ENCODE results near the gene INPP5K. TPM values are rescaled to one million over a fixed set of nuclear protein-coding genes. Genes with fewer than 3 reads are reported as not detected.

Gene INPP5K
- total RNA-seq, 3 donors from 2014 or later: 43.7 to 49.9 (median 47.6) TPM

DNA sequence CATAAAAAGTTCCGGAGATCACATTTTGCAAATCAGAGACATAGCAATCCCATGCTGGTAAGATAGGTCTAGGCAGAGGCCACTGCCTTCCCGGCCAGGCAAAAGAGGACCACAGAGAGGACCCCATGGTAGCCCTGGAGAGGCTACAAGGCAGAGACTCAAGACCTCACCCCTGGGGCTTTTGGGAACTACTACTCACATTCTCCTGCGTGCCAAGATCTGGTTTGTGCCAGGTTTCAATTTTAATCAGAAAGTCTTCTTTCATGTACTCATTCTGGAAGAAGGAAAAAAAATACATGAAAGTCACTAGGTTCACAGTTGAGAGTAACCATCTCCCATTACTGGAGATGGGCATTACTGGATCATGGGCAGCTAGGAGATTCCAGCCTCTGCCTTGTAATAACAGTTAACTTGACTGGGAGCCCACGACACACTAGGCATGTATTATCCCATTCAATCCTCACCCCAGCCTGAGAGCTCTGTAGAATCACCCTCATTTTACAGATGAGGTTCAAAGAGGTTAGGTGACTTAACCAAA is 25.0 kb upstream of the INPP5K start:
- H3K4me1 ChIP-seq (ENCODE audit: low read depth): peaks cover 4% of the 10 kb centered on the region
- DNase-seq (no peak), ATAC-seq (no peak)
- intact Hi-C loops (cut with DNase I, micrococcal nuclease): no loop called here
- TF ChIP-seq, protein P1, sequence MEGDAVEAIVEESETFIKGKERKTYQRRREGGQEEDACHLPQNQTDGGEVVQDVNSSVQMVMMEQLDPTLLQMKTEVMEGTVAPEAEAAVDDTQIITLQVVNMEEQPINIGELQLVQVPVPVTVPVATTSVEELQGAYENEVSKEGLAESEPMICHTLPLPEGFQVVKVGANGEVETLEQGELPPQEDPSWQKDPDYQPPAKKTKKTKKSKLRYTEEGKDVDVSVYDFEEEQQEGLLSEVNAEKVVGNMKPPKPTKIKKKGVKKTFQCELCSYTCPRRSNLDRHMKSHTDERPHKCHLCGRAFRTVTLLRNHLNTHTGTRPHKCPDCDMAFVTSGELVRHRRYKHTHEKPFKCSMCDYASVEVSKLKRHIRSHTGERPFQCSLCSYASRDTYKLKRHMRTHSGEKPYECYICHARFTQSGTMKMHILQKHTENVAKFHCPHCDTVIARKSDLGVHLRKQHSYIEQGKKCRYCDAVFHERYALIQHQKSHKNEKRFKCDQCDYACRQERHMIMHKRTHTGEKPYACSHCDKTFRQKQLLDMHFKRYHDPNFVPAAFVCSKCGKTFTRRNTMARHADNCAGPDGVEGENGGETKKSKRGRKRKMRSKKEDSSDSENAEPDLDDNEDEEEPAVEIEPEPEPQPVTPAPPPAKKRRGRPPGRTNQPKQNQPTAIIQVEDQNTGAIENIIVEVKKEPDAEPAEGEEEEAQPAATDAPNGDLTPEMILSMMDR (IDR thresholded peaks at IDR 0.05): no peak
- H3K36me3 ChIP-seq (ENCODE audit: low read depth): peaks cover 4% of the 10 kb centered on the region
- no peaks in the 10 kb centered on the region for H3K9me3 ChIP-seq
- no peak overlapping the region for H3K4me3 ChIP-seq

DNA sequence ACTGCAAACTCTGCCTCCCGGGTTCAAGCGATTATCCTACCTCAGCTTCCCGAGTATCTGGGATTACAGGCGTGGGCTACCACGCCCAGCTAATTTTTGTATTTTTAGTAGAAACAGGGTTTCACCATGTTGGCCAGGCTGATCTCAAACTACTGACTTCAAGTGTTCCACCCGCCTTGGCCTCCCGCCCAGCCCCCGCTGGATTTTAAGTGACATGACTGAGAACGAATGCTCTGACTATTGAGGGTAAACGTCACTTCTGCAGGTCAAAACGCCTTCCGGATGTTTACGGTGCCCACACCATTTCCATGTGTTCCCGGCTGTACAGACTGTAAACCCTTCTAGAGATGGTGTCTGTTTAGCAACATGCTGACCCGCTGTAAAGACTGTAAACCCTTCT is 23.4 kb upstream of the INPP5K start:
- TF ChIP-seq, protein P1 (IDR thresholded peaks at IDR 0.05): no peak
- no peak overlapping the region for H3K4me3 ChIP-seq
- peaks cover 4% of the 10 kb centered on the region for H3K36me3 ChIP-seq (ENCODE audit: low read depth)
- DNase-seq (no peak), ATAC-seq (no peak)
- intact Hi-C loops (cut with DNase I, micrococcal nuclease): no loop called here
- no peaks in the 10 kb centered on the region for H3K4me1 ChIP-seq (ENCODE audit: low read depth)
- no peaks in the 10 kb centered on the region for H3K9me3 ChIP-seq

DNA sequence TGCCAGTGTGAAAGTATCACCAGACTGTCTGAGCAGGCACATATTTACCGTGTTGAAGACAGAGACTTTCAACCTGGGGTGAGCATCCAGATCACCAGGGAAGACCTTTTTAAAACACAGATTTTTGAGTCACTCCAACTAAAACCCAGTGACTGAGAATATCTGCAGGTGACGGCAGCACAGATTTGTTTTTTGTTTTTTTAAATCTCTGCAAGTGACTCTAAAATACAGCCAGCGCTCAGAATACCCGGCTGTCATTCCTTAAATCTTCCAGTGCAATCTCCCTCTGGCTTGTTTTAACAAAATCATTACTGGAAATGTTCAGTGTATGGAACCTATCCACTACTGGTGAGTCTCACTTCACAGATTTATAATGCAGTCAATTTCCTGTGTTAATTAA is 19.3 kb upstream of the INPP5K start:
- H3K36me3 ChIP-seq (ENCODE audit: low read depth): no peaks in the 10 kb centered on the region

DNA sequence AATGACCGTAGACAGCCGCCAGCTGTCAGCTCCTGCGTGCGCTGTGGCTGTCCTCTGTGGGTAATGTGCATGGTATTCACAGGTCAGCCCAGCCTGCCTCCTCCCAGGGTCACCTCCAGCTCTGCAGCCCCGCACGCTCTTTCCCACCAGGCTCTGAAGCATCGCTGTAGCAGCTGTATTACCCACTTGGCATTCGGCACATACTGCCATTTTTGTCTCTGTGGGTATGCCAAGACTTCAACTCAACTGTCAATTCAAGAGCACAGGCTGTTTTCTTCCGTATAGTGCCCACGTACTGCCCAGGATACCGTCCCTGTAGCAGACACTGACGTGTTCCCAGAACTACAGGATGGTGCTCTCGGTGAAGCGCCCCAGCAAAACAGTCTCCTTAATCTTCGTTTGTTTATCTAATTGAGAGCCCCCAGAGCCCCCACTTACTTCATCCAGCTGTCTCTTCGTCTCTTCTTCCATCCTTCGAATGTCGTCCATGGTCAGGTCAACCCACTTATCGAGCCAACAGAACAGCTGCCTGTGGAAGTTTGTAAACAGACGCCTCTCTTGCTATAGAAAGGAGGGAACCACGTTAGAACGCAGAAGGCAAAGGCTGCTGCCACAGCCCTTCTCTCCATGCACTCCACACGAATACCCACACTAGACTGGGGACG is 17.4 kb upstream of the INPP5K start:
- Histone ChIP-seq H3K9me3 (no peaks in the 10 kb centered on the region), H3K4me3 (no peak overlapping the region), H3K4me1 (ENCODE audit: low read depth) (no peaks in the 10 kb centered on the region), H3K36me3 (ENCODE audit: low read depth) (no peaks in the 10 kb centered on the region)
- DNase-seq (no peak), ATAC-seq (peak; percentile 22)
- TF ChIP-seq, protein P1 (IDR thresholded peaks at IDR 0.05): no peak
- intact Hi-C loops (cut with DNase I, micrococcal nuclease): no loop called here

More for the DNA sequence above, 19.3 kb upstream of the INPP5K start:
- no peaks in the 10 kb centered on the region for H3K4me1 ChIP-seq (ENCODE audit: low read depth)
- no peaks in the 10 kb centered on the region for H3K9me3 ChIP-seq
- no peak for ATAC-seq
- intact Hi-C loops (cut with DNase I, micrococcal nuclease): no loop called here
- TF ChIP-seq, protein P1 (IDR thresholded peaks at IDR 0.05): no peak
- H3K4me3 ChIP-seq: no peak overlapping the region
- DNase-seq: no peak

DNA sequence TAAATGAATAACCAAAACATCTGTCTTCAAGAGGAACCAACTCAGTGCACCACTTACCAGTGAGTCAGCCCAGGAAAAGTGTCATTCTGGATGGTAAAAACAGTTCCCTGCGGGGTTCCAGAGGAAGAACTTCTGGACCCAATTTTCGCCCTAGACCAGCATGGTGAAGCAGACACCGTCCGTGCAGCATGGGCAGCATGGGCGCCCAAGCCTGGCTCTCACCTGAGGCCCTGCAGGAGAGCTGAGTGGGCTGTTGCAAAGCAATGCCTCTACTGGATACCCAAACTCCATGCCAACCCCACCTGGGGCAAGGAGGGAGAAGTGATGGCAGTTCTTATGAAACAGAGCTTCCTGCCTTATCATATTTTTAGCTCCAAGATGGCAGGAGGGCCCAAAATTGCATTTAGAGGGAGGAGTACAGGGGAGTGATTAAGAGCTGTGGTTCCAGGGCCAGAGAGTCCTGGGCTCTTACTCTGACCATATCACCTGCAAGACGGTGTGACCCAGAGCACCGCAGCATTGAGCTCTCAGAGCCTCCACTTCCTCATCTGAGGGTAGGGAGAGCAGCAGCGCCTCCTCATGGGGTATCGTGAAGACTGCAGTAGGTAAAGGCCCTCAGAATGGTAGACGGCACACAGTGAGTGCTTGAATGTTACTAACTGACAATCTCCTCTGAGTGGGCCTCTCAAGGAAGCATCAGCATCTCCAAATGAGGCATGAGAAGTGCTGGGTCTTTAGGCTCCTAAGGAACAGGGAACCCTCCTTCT is 16.6 kb upstream of the INPP5K start:
- intact Hi-C loops (cut with DNase I, micrococcal nuclease): no loop called here

More for the DNA sequence above, 16.6 kb upstream of the INPP5K start:
- no peaks in the 10 kb centered on the region for H3K9me3 ChIP-seq
- no peak overlapping the region for H3K4me3 ChIP-seq
- peak in 1 of 3 donors; percentile 53 for DNase-seq
- H3K36me3 ChIP-seq (ENCODE audit: low read depth): no peaks in the 10 kb centered on the region
- peak; percentile 80 for ATAC-seq
- TF ChIP-seq, protein P1 (IDR thresholded peaks at IDR 0.05): no peak
- H3K4me1 ChIP-seq (ENCODE audit: low read depth): no peaks in the 10 kb centered on the region
